Activated CD4-positive, CD25-positive, alpha-beta regulatory T cell treated with anti-CD3 and anti-CD28 coated beads, Interleukin-2, amount 50 U/mL, for 72 hours (primary cell): Measurements from ENCODE around the gene POU2AF3.
"Not testable (repeated sequence)": the region's sequence is repeated elsewhere in the genome, so short reads cannot be mapped to it uniquely, and the experiment has no call there.

ENCODE experiments used
- DNase-seq: peaks from one replicate; pipeline ENCODE4 v3.0.0; 2021

POU2AF3 gene, protein sequence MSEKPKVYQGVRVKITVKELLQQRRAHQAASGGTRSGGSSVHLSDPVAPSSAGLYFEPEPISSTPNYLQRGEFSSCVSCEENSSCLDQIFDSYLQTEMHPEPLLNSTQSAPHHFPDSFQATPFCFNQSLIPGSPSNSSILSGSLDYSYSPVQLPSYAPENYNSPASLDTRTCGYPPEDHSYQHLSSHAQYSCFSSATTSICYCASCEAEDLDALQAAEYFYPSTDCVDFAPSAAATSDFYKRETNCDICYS

DNA sequence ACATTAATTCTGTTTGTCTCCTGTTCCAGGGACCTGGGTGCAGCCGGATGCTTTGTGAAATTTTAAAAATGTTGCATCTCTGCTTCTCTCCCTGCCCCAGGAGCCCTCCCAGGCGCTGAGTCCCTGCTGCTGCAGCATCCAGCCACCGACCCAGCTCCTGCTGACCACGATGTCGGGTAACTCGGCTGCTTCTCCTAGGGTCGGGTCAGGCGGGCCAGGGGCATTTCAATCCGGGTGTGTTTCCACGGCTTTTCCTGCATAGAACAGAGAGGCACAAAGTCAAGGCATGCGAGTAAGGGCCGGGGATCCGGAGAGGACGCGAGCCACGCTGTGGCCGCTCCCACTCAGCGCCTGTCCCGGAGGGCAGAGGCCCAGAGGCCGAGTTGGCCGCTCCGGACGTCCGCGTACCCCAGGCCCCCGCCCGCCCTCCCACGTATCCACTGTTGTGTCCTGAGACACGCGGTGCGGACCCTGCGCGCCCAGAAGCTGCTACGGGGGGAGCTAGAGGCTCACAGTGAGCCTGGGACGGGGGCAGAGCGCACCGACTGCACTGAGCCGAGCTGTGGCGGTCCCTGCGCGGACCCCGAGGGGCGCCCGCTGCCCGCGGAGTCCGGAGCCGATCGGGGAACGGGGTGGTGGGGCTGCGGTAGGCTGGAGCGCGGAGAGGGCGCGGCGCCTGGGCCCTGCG lies at the start of gene POU2AF3:
Gene POU2AF3, plus strand, starts transcription at position 134 of the 688 bp plus-strand sequence. Its CDS starts 36 bp downstream, at position 170.
- DNase-seq, result no peak

DNA sequence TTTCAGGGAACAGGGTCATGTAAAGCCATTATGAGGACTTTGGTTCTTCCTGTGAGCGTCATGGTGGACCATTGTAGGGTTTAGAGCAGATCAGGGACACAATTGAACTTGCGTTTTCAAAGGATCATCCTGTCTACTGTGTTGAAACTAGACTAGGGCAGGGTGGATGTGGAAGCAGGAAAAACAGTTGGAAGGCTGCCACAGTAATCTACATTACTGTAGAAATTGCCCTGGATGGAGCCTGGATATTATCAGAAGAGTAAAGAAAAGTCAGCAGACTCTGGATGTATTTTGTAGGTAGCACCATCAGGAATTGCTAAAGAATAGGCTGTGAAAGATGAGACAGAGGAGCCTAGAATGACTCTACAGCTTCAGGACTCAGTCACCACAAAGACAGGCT lies 47.4 kb upstream of the POU2AF3 start:
- no peak for DNase-seq

DNA sequence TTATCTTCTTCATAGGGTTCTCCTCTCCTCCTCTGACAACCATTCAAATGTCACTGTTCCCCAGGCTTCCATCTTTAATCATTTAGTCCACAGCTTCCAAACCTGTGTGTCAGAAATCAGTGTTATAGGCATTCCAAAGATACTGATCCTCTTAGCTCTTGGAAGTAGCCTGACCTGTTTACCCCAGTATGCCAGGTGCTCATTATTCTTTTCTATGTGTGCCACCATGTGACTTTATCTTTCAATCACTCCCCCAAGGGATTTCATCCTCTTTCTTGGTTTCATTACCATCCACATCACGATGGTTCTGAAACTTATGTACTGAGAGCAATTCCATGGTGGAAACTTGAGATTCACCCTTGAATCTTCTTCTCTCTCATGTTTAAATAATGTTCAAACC lies 45.2 kb upstream of the POU2AF3 start:
- no peak for DNase-seq

GRCh38 chr11:111253630-111254029 lies 44.7 kb upstream of the POU2AF3 start:
- DNase-seq, result no peak

- no peak for DNase-seq
Observed at GRCh38 chr11:111258046-111258445, 40.3 kb upstream of the POU2AF3 start.

- no peak for DNase-seq
Observed at GRCh38 chr11:111259896-111260295, 38.5 kb upstream of the POU2AF3 start.

DNA sequence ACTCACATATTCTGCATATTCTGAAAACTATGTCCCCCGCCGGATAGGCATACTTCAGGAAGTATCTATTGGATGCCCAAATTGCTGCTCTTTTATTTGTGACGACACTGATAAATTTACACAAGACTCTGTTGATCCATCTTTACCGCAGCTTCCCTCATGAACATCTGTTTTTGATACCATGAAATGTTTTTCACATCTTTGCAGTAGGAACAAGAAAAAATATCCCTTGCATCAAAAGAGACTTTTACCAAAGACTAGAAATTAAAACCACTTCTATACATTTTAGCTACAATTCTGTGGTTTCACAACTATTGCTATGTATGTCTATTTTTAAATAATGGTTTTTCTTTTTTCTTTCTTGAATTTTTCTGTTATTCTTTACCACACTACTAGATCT lies 37.5 kb upstream of the POU2AF3 start:
- no peak for DNase-seq

DNA sequence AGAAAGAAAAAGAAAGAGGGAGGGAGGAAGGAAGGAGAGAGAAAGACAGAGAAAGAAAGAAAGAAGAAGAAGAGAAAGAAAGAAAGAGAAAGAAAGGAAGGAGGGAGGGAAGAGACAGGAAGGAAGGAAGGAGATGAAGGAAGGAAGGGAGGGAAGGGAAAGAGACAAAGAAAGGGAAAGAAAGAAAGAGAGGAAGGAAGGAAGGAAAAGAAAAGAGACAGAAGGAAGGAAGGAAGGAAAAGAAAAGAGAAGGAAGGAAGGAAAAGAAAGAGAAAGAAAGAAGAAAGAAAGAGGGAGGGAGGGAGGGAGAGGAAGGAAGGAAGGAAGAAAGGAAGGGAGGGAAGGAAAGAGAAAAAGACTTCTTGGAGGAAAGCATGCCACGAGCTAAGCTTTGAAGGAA lies 33.7 kb upstream of the POU2AF3 start:
- DNase-seq, result no peak

DNA sequence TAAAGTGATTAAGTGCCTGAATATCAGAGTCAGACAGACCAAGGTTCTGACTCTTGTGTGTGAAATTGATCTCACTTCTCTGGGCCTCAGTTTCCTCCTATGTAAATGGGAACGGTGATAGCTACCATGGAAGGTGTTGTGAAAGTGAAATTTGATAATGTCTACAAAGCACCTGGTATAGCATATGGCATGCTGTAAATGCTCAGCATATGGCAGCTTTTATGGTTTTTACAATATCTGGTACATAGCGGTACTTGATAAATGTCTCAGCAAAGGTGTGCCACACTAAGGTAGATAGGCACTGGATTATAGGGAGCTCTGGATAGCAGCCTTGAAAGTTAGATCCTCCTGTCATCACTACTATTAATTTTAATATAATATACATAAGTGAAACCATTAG lies 32.9 kb upstream of the POU2AF3 start:
- no peak for DNase-seq

GRCh38 chr11:111268303-111268702 lies 30.0 kb upstream of the POU2AF3 start:
- DNase-seq, result not testable (repeated sequence)

- no peak for DNase-seq
Observed at GRCh38 chr11:111269146-111269868, 29.0 kb upstream of the POU2AF3 start.

DNA sequence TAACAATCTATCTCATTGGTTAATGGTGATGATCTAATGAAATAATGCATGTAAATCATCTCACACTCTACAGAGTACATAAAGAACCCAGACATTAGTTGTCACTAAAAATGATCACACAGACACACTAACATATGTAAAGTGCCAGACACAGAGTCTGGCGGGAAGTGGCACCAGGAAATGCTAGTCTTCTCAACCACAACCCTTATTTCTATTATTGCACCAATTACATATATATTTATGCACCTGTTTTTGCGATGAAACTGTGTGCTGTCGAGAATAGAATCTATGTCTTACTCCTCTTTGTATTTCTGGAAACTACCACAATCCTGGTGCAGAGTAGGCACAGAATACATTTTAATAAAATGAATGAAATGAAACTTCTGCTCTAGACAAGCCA lies 25.9 kb upstream of the POU2AF3 start:
- no peak for DNase-seq

GRCh38 chr11:111282562-111283075 lies 15.7 kb upstream of the POU2AF3 start:
- no peak for DNase-seq

- DNase-seq, result no peak
Observed at GRCh38 chr11:111283945-111284481, 14.3 kb upstream of the POU2AF3 start.

DNA sequence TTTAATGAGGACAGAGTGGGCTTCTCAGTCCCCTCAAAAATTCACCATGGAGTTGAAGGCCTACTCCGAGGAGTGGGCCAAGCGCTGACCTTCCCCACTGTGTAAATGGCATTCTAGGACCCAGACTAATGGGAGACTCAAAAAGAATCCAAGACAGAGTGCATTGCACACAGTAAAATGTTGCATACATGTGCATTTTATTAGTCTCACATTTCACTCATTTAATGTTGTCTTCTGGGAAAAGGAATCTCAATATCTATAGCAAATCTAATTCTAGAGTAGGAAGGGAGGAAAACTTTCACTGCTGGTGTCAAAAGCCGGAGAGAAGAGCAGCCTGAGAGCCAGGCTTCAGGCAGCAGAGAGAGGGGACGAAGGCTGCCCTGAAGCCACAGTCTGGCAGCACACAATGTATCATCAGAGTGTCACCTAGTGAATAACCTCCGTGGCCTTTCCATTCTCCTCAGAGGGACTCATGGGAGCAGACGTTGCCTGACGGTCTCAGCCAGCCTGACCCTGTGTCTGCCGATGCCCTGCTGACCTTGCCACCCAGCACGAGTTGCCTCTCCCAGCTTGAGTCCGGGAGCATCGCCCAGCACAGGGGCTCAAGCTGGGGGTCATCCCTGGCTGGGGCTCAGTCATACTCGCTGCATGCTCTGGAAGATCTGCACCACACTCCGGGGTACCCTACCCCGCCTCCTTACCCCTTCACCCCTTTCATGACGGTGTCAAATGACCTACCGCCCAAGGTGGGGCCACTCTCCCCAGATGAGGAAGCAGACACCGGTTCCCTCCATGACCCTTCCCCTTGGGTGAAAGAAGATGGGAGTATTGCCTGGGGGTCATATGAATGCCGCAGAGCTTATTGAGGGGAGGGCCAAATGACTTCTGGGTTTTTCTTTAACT lies 12.9 kb upstream of the POU2AF3 start:
- DNase-seq, result no peak

- DNase-seq, result no peak
Observed at GRCh38 chr11:111291764-111292163, 6.6 kb upstream of the POU2AF3 start.

DNA sequence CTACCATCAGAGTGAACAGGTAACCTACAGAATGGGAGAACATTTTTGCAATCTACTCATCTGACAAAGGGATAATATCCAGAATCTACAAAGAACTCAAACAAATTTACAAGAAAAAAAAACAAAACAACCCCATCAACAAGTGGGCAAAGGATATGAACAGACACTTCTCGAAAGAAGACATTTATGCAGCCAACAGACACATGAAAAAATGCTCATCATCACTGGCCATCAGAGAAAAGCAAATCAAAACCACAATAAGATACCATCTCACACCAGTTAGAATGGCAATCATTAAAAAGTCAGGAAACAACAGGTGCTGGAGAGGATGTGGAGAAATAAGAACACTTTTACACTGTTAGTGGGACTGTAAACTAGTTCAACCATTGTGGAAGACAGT lies 5.9 kb upstream of the POU2AF3 start:
- not testable (repeated sequence) for DNase-seq

GRCh38 chr11:111296196-111296595 lies 2.1 kb upstream of the POU2AF3 start:
- no peak for DNase-seq

DNA sequence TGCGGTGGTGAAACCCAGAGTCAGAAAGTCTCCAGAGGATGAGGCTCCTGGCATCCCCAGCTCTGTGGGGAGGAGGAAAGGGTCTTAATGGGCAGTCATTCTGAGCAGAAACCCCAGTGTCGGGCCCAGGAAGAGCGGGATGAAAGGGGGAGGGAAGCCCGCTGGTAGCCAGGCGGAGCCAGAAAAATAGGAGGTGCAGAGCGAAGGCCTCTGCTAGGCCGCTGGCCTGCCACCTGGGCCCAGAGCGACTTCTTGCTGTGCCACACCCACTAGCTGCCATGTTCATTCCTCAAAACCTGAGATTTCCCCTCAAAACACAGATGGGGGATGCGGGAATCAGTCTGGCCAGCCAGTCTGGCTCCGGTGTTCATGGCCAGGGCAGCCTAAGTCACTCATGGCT lies 650 bp upstream of the POU2AF3 start:
- DNase-seq, result no peak

DNA sequence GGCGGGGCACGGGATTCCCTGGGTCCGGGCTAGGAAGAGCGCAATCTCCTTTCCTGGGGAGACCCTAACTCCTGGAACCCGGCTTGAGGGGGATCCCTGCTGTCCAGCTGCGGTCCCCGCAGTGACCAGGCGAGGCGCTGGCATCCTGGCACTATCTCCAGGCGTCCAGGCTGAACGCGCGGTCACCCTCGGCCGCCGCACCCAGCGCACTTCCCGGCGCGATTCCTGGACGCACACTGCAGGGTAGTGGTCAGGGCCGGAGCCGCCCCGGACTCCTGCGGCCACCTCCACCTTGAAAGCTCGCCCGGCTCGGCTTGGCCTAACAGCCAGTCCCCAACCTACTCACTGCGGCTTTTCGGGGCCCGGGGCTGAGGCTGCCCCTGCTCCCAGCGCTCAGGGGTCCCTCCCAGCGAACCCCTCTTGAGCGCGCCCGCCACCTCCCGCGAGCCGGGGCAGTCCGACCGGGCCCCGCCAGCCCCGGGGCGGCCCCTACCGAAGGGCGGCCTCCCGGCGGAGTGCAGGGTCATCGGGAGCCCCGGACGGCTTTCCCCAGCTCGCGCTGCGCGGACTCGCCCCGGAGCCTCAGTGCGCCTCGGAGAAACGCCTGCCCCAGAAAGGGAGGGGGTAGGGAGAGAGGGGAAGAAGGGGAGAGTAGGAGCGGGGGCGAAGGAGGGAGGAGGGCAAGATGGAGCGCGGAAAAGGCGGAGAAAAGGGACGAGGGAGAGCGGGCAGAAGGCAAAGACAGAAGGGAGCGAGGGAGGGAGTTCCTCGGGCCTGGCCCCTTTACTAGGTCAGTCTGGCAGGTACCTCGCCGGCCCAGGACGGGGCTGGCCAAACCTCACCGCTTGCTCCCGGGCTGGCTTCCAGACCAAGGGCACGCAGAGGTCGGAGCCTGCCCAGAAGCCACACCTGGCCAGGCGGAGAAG lies 1.0 kb downstream of the POU2AF3 start:
- DNase-seq, result no peak

GRCh38 chr11:111300569-111300968 lies 2.2 kb downstream of the POU2AF3 start:
- DNase-seq, result no peak
